Stimulated activated CD4-positive, alpha-beta T cell treated with anti-CD3 and anti-CD28 coated beads, TNF-alpha, amount 100 ng/mL, for 4 hours (primary cell): ENCODE data around the gene TCAIM.

Source experiments
- DNase-seq, 3 experiments: peaks; one replicate each; pipeline ENCODE4 v3.0.0-alpha.2; 2020; ENCODE audit warnings: low read depth in 3 of 3

TCAIM gene

GRCh38 chr3:44444896-44445691 lies 106.5 kb downstream of the TCAIM start:
- DNase-seq, result no peak

GRCh38 chr3:44445786-44446185 lies 107.2 kb downstream of the TCAIM start:
- no peak for DNase-seq

- no peak for DNase-seq
Observed at GRCh38 chr3:44446929-44447328, 108.4 kb downstream of the TCAIM start.

GRCh38 chr3:44451441-44451840 lies 112.9 kb downstream of the TCAIM start:
- DNase-seq, result no peak

GRCh38 chr3:44454258-44454657 lies 115.7 kb downstream of the TCAIM start:
- no peak for DNase-seq

GRCh38 chr3:44455318-44455717 lies 116.8 kb downstream of the TCAIM start:
- DNase-seq, result no peak
